HepG2 (cell line): Measurements from ENCODE around the gene SDK2. TPM values are rescaled to one million over a fixed set of nuclear protein-coding genes. Genes with fewer than 3 reads are reported as not detected.

Experiments
- BHLHE40 ChIP-seq: IDR thresholded peaks from 2 replicates; pipeline ENCODE4 v1.6.1; 2011; ENCODE audit warnings: low read length, improper control_type of control experiment
- FOXC1 ChIP-seq: sonication (generic); formaldehyde crosslinking; IDR thresholded peaks from 2 replicates; pipeline ENCODE4 v1.8.0; 2022; ENCODE audit warnings: mild to moderate bottlenecking, missing genetic modification reagents, borderline replicate concordance
- FOXP1 ChIP-seq, 2 experiments: fragments of 450-650 bp in 1 of 2; IDR thresholded peaks; 2 replicates each; pipeline ENCODE4 v1.6.1; 2017 to 2018; ENCODE audit warnings: antibody characterized with exemption in 1 of 2
- HOXA9 ChIP-seq: sonication (generic); formaldehyde crosslinking; IDR thresholded peaks from 2 replicates; pipeline ENCODE4 v1.8.1; 2022; ENCODE audit warnings: missing genetic modification reagents, mild to moderate bottlenecking, moderate library complexity, borderline replicate concordance
- HOXD1 ChIP-seq: sonication (generic); formaldehyde crosslinking; IDR thresholded peaks from 2 replicates; pipeline ENCODE4 v1.5.0; 2020; ENCODE audit warnings: missing genetic modification reagents
- KLF6 ChIP-seq: IDR thresholded peaks from 2 replicates; pipeline ENCODE4 v1.8.0; 2016; ENCODE audit warnings: missing biosample characterization, missing genetic modification reagents
- PBX3 ChIP-seq: sonication (generic); formaldehyde crosslinking; IDR thresholded peaks from 2 replicates; pipeline ENCODE4 v1.8.1; 2023; ENCODE audit warnings: missing genetic modification reagents, inconsistent platforms, borderline replicate concordance
- PHF20 ChIP-seq: sonication (generic); formaldehyde crosslinking; IDR thresholded peaks from 2 replicates; pipeline ENCODE4 v1.5.0; 2020; ENCODE audit warnings: mild to moderate bottlenecking, missing genetic modification reagents
- SAFB2 ChIP-seq: sonication (generic); formaldehyde crosslinking; IDR thresholded peaks from 2 replicates; pipeline ENCODE4 v1.5.1; 2020; ENCODE audit warnings: missing genetic modification reagents, low read depth, mild to moderate bottlenecking, borderline replicate concordance
- SIX4 ChIP-seq: sonication (generic); formaldehyde crosslinking; IDR thresholded peaks from 2 replicates; pipeline ENCODE4 v1.4.0; 2020; ENCODE audit warnings: missing genetic modification reagents
- SYNCRIP ChIP-seq: fragments of 200-400 bp; formaldehyde crosslinking; IDR thresholded peaks from 2 replicates; pipeline ENCODE4 v1.6.1; 2018; ENCODE audit warnings: mild to moderate bottlenecking, low read depth, low read length; ENCODE audit not compliant: insufficient read depth
- TERF1 ChIP-seq: sonication (generic); formaldehyde crosslinking; IDR thresholded peaks from 2 replicates; pipeline ENCODE4 v1.8.0; 2022; ENCODE audit warnings: mild to moderate bottlenecking, missing genetic modification reagents, moderate library complexity
- THYN1 ChIP-seq: sonication (generic); formaldehyde crosslinking; IDR thresholded peaks from 2 replicates; pipeline ENCODE4 v1.8.1; 2023; ENCODE audit warnings: low read depth, mild to moderate bottlenecking, moderate library complexity, missing genetic modification reagents, borderline replicate concordance
- ZFAT ChIP-seq: sonication (generic); formaldehyde crosslinking; conservative IDR thresholded peaks from 2 replicates; pipeline ENCODE4 v1.8.1; 2023; ENCODE audit warnings: missing genetic modification reagents, inconsistent platforms
- ZFP36L2 ChIP-seq: sonication (generic); formaldehyde crosslinking; IDR thresholded peaks from 2 replicates; pipeline ENCODE4 v1.4.0; 2020; ENCODE audit warnings: missing genetic modification reagents
- ZFP91 ChIP-seq: sonication (generic); formaldehyde crosslinking; IDR thresholded peaks from 2 replicates; pipeline ENCODE4 v1.9.0; 2022; ENCODE audit warnings: missing genetic modification reagents, mild to moderate bottlenecking, borderline replicate concordance
- ZFYVE20 ChIP-seq: sonication (generic); formaldehyde crosslinking; IDR thresholded peaks from 2 replicates; pipeline ENCODE4 v1.8.0; 2023; ENCODE audit warnings: low read depth, mild to moderate bottlenecking, moderate library complexity, missing genetic modification reagents, borderline replicate concordance
- ZNF33A ChIP-seq: sonication (generic); formaldehyde crosslinking; IDR thresholded peaks from 2 replicates; pipeline ENCODE4 v1.5.1; 2020; ENCODE audit warnings: missing genetic modification reagents, mild to moderate bottlenecking, moderate library complexity, borderline replicate concordance
- ZSCAN9 ChIP-seq: IDR thresholded peaks from 2 replicates; pipeline ENCODE4 v1.6.1; 2016; ENCODE audit warnings: borderline replicate concordance
- polyA plus RNA-seq, 8 experiments: library from polyadenylated mRNA; depleted of rRNA in 3 of 8; stranded (reverse) in 7 of 8; unstranded in 1 of 8; fragments of >200 nt; fragmentation: Illumina TruSeq in 4 of 8; extraction: Trizol in 4 of 8; gene quantifications; 2 replicates each; pipeline versions ENCODE4 v1.2.1 to v1.2.3, GENCODE V29; 2011 to 2016; ENCODE audit warnings: low read depth in 4 of 8, missing spikeins in 1 of 8, mixed read lengths in 1 of 8; ENCODE audit not compliant: insufficient read depth in 1 of 8
- total RNA-seq, 5 experiments: library from RNA; depleted of rRNA; stranded (reverse); fragments of >200 nt; fragmentation: Illumina TruSeq; extraction: Trizol; gene quantifications; 2 replicates each; pipeline ENCODE4 v1.2.3, GENCODE V29; 2016; ENCODE audit warnings: low read depth in 1 of 5
- TF ChIP-seq, protein P1 (sequence below): sonication (generic); formaldehyde crosslinking; IDR thresholded peaks from 2 replicates; pipeline ENCODE4 v1.4.0; 2020; ENCODE audit warnings: low read depth, mild to moderate bottlenecking, missing genetic modification reagents

SDK2 gene
- total and polyA plus RNA-seq, 2 of the 13 experiments (the other 11 are each of a cell fraction or from before 2014, with no cell fraction given), result not detected

DNA sequence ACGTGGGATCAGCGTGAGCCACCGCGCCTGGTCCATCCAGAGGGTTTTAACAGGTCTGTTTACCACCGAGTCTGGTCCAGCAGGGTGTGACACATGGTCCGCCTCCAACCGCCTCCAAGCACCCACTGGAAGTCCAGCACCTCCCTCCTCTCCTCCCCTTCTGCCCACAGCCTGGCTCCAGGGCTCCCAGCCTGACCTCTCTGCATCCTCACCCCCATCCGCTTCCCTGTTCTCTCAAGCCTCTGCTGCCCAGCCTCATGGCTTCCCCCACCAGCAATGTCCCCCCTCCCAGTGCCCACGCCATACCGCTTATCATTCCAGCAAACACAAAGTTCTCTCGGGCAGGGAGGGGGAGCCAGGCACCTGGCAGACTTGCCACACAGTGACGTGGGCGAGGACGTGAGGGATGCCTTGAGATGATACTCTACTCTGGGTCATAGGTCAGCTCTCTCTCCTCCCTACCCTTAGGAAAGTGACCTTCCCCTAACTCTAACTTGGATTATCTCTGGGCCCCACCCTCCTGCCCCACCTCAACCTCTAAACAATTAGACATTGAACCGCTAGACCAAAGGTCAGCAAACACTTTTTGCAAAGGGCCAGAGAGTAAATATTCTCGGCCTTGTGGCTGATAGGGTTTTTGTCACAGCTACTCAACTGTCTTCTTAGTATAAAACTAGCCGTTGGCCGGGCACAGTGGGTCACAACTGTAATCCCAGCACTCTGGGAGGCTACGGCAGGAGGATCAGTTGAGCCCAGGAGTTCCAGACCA is 355.5 kb downstream of the SDK2 start (continued):
- TF ChIP-seq HOXA9 (CRISPR knock-in tag) (peak; percentile 82; the same call in 1 of the 2 replicates), FOXP1 (IDR thresholded peaks at IDR 0.05) (no peak; the same call in 1 of the 2 replicates), FOXP1 (CRISPR knock-in tag; IDR thresholded peaks at IDR 0.05) (peak; percentile 94), SIX4 (CRISPR knock-in tag) (peak; percentile 77), SAFB2 (peak; percentile 85; the same call in 1 of the 2 replicates), BHLHE40 (no peak), ZFYVE20 (CRISPR knock-in tag) (no peak), PHF20 (peak; percentile 31; the same call in 1 of the 2 replicates), HOXD1 (CRISPR knock-in tag) (peak; percentile 72; the same call in 1 of the 2 replicates), THYN1 (CRISPR knock-in tag) (no peak), ZFP91 (peak; percentile 90), PBX3 (CRISPR knock-in tag) (no peak), ZSCAN9 (CRISPR knock-in tag) (peak; percentile 65; the same call in 1 of the 2 replicates), SYNCRIP (no peak), KLF6 (CRISPR knock-in tag) (no peak), ZNF33A (no peak), ZFAT (no peak), FOXC1 (CRISPR knock-in tag) (no peak), TERF1 (CRISPR knock-in tag) (no peak), ZFP36L2 (CRISPR knock-in tag) (no peak)
- TF ChIP-seq, protein P1, sequence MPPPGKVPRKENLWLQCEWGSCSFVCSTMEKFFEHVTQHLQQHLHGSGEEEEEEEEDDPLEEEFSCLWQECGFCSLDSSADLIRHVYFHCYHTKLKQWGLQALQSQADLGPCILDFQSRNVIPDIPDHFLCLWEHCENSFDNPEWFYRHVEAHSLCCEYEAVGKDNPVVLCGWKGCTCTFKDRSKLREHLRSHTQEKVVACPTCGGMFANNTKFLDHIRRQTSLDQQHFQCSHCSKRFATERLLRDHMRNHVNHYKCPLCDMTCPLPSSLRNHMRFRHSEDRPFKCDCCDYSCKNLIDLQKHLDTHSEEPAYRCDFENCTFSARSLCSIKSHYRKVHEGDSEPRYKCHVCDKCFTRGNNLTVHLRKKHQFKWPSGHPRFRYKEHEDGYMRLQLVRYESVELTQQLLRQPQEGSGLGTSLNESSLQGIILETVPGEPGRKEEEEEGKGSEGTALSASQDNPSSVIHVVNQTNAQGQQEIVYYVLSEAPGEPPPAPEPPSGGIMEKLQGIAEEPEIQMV (CRISPR knock-in tag), result peak; percentile 24
